ENCODE data around the gene ACAN.

ACAN gene

GRCh38 chr15:88803241-88803919 lies at the start of gene ACAN:
Gene ACAN, plus strand, starts transcription at chr15:88803436. Its CDS starts 32,771 bp downstream, at chr15:88836207.
- DNase-seq: no peak

- no peak for DNase-seq
These were observed 46.7 kb upstream of the ACAN start for GRCh38 chr15:88756521-88756920.

GRCh38 chr15:88756921-88757320 lies 46.3 kb upstream of the ACAN start:
- no peak for DNase-seq

GRCh38 chr15:88759872-88760271 lies 43.4 kb upstream of the ACAN start:
- no peak for DNase-seq

GRCh38 chr15:88764448-88764847 lies 38.8 kb upstream of the ACAN start:
- DNase-seq: no peak

GRCh38 chr15:88765212-88765611 lies 38.0 kb upstream of the ACAN start:
- DNase-seq: no peak

- no peak for DNase-seq
These were observed 33.9 kb upstream of the ACAN start for GRCh38 chr15:88769161-88769971.

GRCh38 chr15:88775776-88776175 lies 27.5 kb upstream of the ACAN start:
- no peak for DNase-seq

GRCh38 chr15:88776646-88777045 lies 26.6 kb upstream of the ACAN start:
- DNase-seq: no peak

GRCh38 chr15:88779944-88780343 lies 23.3 kb upstream of the ACAN start:
- no peak for DNase-seq

- no peak for DNase-seq
These were observed 20.8 kb upstream of the ACAN start for GRCh38 chr15:88782465-88782864.

- DNase-seq: no peak
These were observed 18.0 kb upstream of the ACAN start for GRCh38 chr15:88785217-88785616.

- DNase-seq: no peak
These were observed 15.2 kb upstream of the ACAN start for GRCh38 chr15:88788036-88788435.

GRCh38 chr15:88788816-88789215 lies 14.4 kb upstream of the ACAN start:
- no peak for DNase-seq

- no peak for DNase-seq
These were observed 12.8 kb upstream of the ACAN start for GRCh38 chr15:88790486-88790885.

- no peak for DNase-seq
These were observed 11.6 kb upstream of the ACAN start for GRCh38 chr15:88791637-88792036.

- DNase-seq: no peak
These were observed 10.6 kb upstream of the ACAN start for GRCh38 chr15:88792342-88793282.

GRCh38 chr15:88794001-88794400 lies 9.2 kb upstream of the ACAN start:
- DNase-seq: no peak

GRCh38 chr15:88797663-88798339 lies 5.4 kb upstream of the ACAN start:
- DNase-seq: no peak

- no peak for DNase-seq
These were observed 3.9 kb upstream of the ACAN start for GRCh38 chr15:88799341-88799740.

- DNase-seq: no peak
These were observed 3.2 kb upstream of the ACAN start for GRCh38 chr15:88800026-88800425.

- DNase-seq: no peak
These were observed 2.5 kb upstream of the ACAN start for GRCh38 chr15:88800738-88801137.
